Gastrocnemius medialis (tissue), 4 donors: ENCODE data around the gene IFITM10.

Source experiments
- CTCF ChIP-seq, 5 experiments: fragments of 450-650 bp in 3 of 5; fragments of 200-600 bp in 2 of 5; sonication (generic) in 2 of 5; IDR thresholded peaks in 4 of 5; conservative IDR thresholded peaks in 1 of 5; 1 replicate in 4 of 5; 2 replicates in 1 of 5; pipeline ENCODE4 v1.5.1; 2016 to 2019; ENCODE audit warnings: antibody characterized with exemption in 5 of 5, mild to moderate bottlenecking in 3 of 5, moderate library complexity in 3 of 5
- POLR2A ChIP-seq, 2 donors: fragments of 450-650 bp; IDR thresholded peaks; one replicate each; pipeline ENCODE4 v1.6.1; 2017; ENCODE audit warnings: antibody characterized with exemption in 2 of 2, mild to moderate bottlenecking in 2 of 2, moderate library complexity in 2 of 2

- TF ChIP-seq CTCF (IDR thresholded peaks at IDR 0.05 in 4 of 5, conservative IDR thresholded peaks at IDR 0.05 in 1 of 5) (no peak), POLR2A (IDR thresholded peaks at IDR 0.05) (no peak)
Measured at GRCh38 chr11:1770528-1770927, 20.1 kb upstream of the IFITM10 start.
